ENCODE results near the gene MRPL11. TPM values are rescaled to one million over a fixed set of nuclear protein-coding genes. Genes with fewer than 3 reads are reported as not detected.

Gene MRPL11
- total RNA-seq, 2 donors from 2014 or later, result 43.1 to 47.0 TPM

DNA sequence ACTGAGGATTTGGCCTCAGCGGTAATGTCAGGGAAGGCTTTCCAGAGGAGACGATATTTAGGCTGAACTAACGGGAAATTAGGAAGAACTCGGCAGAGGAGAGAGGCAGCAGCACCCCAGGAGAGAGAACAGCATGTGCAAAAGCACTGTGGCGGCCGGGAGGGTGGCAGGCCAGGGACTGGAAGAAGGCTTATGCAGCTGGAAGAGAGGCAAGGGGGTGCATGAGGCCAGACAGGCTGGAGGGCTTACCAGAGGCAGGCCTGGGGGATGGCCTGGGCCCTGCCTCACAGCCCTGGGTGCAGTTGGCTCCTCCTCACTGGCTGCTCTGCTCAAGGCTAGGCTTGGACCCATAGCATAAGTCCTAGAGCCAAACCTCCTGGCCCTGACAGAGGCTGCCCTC is 25.5 kb downstream of the MRPL11 start:
- ATAC-seq (no peak), DNase-seq (no peak)
- intact Hi-C loops (cut with DNase I), result no loop called here

DNA sequence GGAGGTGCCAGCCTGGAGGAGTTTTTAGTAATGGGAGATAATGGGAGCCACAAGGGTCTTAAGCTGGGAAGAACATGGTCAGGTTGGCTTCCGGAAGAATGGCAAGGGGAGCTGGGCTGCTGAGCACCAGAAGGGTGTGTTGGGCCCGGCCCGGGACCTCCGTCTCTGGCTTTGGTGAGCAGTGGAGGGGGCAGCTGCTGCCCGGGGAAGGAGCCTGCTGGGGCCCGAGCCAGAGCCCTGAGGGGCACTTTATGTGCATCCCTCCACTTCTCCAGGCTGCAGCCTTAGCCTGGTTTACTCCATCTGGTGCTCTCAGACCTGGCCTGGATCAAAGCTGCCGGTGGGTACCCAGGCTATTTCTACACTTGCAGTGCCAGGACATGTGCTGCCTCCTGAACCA is 26.5 kb downstream of the MRPL11 start:
- ATAC-seq, result no peak
- no peak for DNase-seq
- intact Hi-C loops (cut with DNase I), result no loop called here

DNA sequence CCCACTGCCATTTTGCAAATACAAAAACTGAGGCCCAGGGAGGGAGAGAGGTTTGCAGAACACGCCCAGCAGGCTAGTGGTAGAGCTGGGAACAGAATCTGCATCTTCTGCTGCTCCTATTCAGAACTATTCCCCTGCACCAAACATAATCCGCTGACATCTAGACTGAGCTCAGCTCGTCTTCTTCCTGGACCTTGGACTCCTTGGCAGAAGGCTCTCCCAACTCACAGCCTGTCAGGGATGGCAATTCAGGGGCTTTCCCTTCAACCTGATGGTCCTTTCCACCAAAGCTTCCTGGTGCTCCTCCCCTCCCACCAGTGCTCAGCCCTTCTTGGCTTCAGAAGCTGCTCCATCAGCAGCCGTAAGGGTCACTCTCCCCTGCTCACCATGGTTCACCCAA is 27.3 kb downstream of the MRPL11 start:
- no peak for DNase-seq
- ATAC-seq, result no peak
- intact Hi-C loops (cut with DNase I), result no loop called here

DNA sequence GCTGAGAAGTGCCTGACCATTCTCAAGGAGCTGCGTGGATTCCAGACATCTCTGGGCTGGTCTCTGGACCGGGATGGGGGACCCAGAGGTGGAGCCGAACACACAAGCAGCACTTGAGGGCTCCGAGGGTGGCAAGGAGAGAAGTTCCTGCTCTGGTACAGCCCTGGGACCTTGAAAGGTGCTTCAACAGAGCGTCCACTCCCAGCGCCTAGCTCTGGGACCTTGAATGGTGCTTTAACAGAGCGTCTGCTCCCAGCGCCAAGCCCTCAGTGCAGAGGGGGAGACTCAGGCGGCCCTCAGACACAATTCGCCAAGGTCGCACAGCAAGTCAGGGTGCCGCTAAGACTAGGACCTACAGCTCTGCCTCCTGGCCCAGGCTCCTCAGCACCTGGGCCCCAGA is 28.5 kb downstream of the MRPL11 start:
- intact Hi-C loops (cut with DNase I), result no loop called here
- ATAC-seq (no peak), DNase-seq (no peak)

DNA sequence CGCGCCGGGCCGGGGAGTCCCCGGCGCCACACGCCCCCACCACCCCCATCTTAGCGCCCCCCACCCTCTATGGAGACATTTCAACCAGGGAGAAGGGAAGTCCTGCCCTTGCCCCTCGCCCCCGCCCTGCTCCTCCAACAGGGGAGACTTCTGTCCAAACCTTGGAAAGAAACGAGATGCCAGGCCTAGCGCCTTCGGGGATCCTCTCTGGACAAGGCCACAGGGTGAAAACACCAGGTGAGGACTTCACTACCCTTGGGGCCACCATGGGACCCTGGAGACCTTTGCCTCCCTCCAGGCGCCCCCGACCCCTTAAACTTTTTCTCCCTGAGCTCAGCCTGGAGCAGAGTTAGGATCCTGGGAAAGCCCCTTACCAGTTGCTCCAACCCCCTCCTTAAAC is 29.4 kb downstream of the MRPL11 start:
- no peak for DNase-seq
- intact Hi-C loops (cut with DNase I), result loop anchor here in 1 of 2 donors (5.0 kb wide), 2 partner anchors 268 to 423 kb away; partner anchors contain the start of gene RBM4B
- ATAC-seq, result no peak

DNA sequence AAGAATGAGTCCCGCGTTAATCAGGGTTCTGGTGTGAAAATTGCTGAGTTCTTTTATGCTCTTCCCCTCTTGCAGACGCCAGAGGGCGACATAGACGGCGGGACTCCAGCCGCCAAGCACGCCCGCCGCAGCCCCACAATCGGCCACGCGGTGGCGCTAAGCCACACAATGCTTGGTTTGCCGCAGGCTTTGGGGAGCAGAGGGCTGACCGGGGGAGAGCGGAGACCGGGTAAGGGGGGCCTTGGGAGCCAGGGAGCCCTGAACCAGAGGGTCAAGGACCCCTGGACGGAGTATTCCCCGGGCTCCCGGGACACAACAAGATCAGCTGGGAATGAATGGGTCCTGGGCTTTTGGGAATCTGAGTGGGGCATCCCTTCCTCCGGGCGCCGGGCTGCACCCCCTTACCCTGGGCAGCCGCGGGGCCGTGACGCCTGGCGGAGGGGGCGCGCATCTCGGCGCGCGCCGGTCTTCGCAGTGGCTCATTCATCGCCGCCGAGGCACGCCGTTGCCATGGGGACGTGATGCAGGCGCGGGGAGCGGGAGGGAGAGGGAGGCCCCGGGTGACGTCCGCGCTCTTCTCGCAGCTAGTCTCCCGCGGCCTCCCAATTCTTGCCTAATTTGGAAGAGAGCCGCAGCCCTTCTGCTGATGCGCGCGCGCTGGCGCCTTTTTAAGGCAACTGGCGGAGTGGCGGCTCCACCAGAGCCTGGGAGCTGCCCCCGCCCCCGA is 30.0 kb downstream of the MRPL11 start:
- ATAC-seq (peak; percentile 96 to 97), DNase-seq (peak; percentile 91)
- intact Hi-C loops (cut with DNase I), result loop anchor here in 1 of 2 donors (1.0 to 5.0 kb wide), 3 partner anchors 22 to 424 kb away; partner anchors contain the start of gene RBM4B

DNA sequence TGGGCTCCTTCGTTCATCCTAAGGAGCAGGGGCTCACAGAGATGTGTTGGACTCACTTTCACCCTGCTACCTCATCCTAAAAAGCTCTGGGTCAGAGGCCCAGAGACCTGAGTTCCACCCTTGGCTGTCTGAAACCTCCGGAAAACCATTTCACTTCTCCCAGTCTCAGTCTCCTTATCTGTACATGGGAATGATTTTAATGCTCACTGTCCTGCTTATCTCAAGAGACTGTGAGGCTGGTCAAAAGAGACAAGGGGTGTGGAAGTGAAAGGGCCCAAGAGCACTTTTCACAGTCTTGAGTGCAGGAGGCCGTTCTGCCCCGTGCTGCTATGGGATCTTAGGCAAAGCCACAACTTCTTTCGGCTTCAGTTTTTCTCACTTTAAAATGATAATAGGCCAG is 31.0 kb downstream of the MRPL11 start:
- intact Hi-C loops (cut with DNase I), result loop anchor here in 1 of 2 donors (1.0 to 5.0 kb wide), 3 partner anchors 23 to 425 kb away; partner anchors contain the start of gene RBM4B
- ATAC-seq (no peak), DNase-seq (no peak)

DNA sequence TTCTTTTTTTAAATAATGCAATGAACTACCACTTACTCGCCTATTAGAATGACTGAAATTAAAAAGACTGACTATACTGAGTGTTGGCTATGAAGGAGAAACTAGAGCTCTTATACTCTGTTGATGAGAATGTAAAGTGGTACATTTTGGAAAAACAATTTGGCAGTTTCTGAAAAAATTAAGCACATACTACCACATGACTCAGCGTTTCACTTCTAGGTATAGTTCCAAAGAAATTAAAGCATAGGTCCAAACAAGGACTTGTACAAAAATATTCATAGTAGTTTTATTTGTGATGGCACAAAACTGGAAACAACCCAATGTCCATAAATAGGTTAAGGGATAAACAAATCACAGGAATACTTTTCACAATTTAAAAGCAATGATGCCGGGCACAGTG is 44.7 kb downstream of the MRPL11 start:
- intact Hi-C loops (cut with DNase I), result no loop called here
- no peak for ATAC-seq
- DNase-seq, result no peak

DNA sequence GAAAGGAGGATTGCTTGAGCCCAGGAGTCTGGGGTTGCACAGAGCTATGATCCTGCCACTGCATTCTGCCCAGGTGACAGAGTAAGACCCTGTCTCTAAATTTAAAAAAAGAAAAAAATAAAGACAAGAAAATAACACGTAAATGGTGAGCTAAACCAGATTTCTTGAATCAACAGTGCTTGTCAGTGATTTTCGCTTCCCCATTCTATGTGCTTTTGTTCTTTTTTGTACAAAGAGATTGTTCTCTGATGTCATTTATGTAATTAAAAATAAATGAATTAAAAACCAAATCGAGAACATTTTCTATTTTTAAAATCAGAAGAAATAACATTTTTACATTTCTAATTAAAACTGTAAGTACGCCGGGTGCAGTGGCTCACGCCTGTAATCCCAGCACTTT is 47.3 kb downstream of the MRPL11 start:
- intact Hi-C loops (cut with DNase I), result no loop called here
- no peak for ATAC-seq
- DNase-seq, result no peak

DNA sequence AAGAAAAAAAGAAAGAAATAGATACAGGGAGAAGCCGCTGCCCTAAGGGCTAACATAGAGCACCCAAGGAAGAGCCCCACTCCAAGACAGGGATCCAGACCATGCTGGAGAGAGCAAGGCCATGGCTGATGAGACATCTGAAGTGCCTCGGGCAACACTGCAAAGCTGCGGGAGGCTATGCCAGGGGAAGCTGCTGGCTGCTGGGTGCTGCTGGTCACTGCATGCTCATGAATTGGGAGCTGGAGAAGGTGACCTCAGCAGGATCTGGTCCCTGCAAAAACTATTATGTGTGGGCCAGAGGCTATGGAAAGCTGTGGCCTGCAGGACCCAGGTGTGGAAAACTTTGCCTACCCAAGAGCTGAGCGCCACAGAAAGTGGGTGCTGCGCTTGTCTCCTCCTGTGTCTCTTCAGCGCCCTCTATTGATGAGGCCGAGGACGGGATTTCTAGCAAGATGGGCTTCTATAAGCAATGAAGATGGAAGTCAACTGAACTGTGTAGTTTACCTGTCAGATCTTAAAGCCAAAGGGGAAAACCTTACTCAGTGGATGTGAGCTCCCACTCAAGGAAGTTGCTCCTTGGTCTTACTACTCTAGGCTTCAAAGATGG is 49.8 kb downstream of the MRPL11 start:
- peak; percentile 55 to 57 for ATAC-seq
- intact Hi-C loops (cut with DNase I), result loop anchor here in 1 of 2 donors (5.0 kb wide), 2 partner anchors 42 to 77 kb away; partner anchors contain the start of genes B4GAT1 and BRMS1
- peak; percentile 61 for DNase-seq

DNA sequence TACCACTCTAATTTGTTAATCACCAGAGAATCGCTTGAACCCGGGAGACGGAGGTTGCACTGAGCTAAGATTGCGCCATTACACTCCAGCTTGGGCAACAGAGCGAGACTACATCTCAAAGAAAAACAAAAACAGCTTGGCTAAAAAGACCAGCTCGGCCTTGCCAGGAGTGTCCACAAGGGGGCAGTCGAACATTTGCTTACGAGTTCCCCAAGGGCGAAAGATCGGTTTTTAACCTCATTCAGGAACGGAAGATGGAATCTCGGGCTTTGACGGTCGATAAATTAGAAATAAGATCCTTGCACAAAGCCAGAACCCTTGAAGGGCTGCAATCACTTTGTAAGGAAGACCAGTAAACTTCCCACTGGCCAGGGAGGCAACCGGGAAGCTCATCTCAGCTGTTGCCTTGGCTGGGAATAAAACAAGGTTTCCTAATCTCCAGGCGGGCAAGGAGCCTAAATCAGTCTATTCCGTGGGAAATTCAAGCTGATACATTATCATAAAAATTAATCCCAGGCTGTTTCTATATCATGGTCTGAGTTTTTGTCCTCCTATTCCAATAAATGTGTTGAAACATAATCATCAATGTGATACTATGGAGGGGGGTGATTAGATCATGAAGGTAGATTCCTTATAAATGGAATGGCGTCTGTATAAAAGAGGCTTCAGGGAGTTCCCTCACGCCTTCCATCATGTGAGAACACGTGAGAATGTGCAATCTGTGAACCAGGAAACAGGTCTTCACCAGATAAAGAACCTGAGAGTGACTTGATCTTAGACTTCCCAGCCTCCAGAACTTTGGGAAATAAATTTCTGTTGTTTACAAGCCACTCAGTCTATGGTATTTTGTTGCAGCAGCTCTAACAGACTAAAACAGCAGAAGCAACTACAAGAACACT is 52.2 kb downstream of the MRPL11 start:
- peak; percentile 88 for DNase-seq
- intact Hi-C loops (cut with DNase I), result loop anchor here in 1 of 2 donors (5.0 kb wide), 2 partner anchors 39 to 74 kb away; partner anchors contain the start of genes B4GAT1 and BRMS1
- ATAC-seq, result peak; percentile 68 to 82

Other genes with a start within 250 kb of the MRPL11 start
- 10 to 100 TPM; 25.8 to 32.1 TPM for gene KLC2, start 181.1 kb downstream of the MRPL11 start, total RNA-seq
- 100 to 1,000 TPM; 114 to 115 TPM for gene RAB1B, start 170.2 kb downstream of the MRPL11 start, total RNA-seq
- not detected for gene CNIH2, start 160.7 kb downstream of the MRPL11 start, total RNA-seq
- 10 to 100 TPM; 53.2 to 81.1 TPM for gene YIF1A, start 149.7 kb downstream of the MRPL11 start, total RNA-seq
- gene TMEM151A, start 147.0 kb downstream of the MRPL11 start, total RNA-seq, result 1 to 10 TPM in 1 of 2 donors, under 1 TPM in 1; 0.86 to 1.1 TPM
- 10 to 100 TPM; 43.8 to 54.3 TPM for gene CD248, start 121.8 kb downstream of the MRPL11 start, total RNA-seq
- 1 to 10 TPM; 2.2 to 4.6 TPM for gene RIN1, start 102.4 kb downstream of the MRPL11 start, total RNA-seq
- gene BRMS1, start 93.7 kb downstream of the MRPL11 start, total RNA-seq, result 10 to 100 TPM; 14.9 to 19.3 TPM
- gene B4GAT1, start 91.2 kb downstream of the MRPL11 start, total RNA-seq, result 10 to 100 TPM; 37.9 to 41.1 TPM
- gene SLC29A2, start 67.1 kb downstream of the MRPL11 start, total RNA-seq, result 10 to 100 TPM; 15.1 to 16.6 TPM
- gene NPAS4, start 17.8 kb downstream of the MRPL11 start, total RNA-seq, result under 1 TPM; 0.18 to 0.68 TPM
- gene PELI3, start 28.1 kb upstream of the MRPL11 start, total RNA-seq, result 10 to 100 TPM in 1 of 2 donors, 1 to 10 TPM in 1; 9.1 to 11.0 TPM
- gene DPP3, start 41.6 kb upstream of the MRPL11 start, total RNA-seq, result 10 to 100 TPM; 18.5 TPM
- 10 to 100 TPM; 18.7 to 18.9 TPM for gene BBS1, start 71.8 kb upstream of the MRPL11 start, total RNA-seq
- 1 to 10 TPM; 7.9 to 8.2 TPM for gene ZDHHC24, start 107.2 kb upstream of the MRPL11 start, total RNA-seq
- gene ACTN3, start 108.1 kb upstream of the MRPL11 start, total RNA-seq, result under 1 TPM; 0.10 to 0.15 TPM
- 10 to 100 TPM; 51.0 to 71.9 TPM for gene CTSF, start 129.8 kb upstream of the MRPL11 start, total RNA-seq
- under 1 TPM; 0.18 to 0.39 TPM for gene CCDC87, start 154.2 kb upstream of the MRPL11 start, total RNA-seq
- 10 to 100 TPM; 28.3 to 28.6 TPM for gene CCS, start 154.3 kb upstream of the MRPL11 start, total RNA-seq
- gene RBM14, start 177.8 kb upstream of the MRPL11 start, total RNA-seq, result 10 to 100 TPM; 31.2 to 35.2 TPM
- gene RBM4, start 199.9 kb upstream of the MRPL11 start, total RNA-seq, result 10 to 100 TPM; 63.6 to 76.7 TPM
- 10 to 100 TPM in 1 of 2 donors, 1 to 10 TPM in 1; 8.0 to 13.8 TPM for gene RBM4B, start 239.0 kb upstream of the MRPL11 start, total RNA-seq

Data from left cardiac atrium (tissue), 4 donors.